Measurements from ENCODE around the gene KAZN.

DNA sequence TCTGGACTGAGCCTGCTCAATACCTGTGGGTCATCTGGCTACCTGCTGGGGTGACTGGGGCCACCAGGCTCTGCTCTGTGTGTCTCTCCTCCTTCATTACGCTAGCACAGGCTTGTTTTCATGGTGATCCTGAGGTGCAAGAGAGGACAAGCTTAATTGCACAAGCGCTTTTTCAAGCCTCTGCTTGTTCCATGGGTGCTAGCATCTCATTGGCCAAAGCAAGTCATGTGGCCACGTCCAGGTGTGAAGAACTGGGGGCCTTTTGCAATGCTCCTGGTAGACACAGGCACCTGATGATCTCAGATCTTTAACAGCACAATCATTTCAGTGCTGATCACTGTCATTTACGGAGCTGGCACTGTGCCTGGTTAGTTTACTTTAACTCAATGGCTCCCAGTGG is 114.6 kb downstream of the KAZN start:
- TF ChIP-seq, protein P1, sequence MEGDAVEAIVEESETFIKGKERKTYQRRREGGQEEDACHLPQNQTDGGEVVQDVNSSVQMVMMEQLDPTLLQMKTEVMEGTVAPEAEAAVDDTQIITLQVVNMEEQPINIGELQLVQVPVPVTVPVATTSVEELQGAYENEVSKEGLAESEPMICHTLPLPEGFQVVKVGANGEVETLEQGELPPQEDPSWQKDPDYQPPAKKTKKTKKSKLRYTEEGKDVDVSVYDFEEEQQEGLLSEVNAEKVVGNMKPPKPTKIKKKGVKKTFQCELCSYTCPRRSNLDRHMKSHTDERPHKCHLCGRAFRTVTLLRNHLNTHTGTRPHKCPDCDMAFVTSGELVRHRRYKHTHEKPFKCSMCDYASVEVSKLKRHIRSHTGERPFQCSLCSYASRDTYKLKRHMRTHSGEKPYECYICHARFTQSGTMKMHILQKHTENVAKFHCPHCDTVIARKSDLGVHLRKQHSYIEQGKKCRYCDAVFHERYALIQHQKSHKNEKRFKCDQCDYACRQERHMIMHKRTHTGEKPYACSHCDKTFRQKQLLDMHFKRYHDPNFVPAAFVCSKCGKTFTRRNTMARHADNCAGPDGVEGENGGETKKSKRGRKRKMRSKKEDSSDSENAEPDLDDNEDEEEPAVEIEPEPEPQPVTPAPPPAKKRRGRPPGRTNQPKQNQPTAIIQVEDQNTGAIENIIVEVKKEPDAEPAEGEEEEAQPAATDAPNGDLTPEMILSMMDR (IDR thresholded peaks at IDR 0.05; ENCODE audit: low read length), result no peak
- no peak for TF ChIP-seq EZH2 (IDR thresholded peaks at IDR 0.05; ENCODE audit: borderline replicate concordance, low read length)
